ENCODE measurements around the gene GBP1.
A peak's percentile ranks its signal among the peaks of the same experiment; 100 is the strongest.
"Not testable (repeated sequence)": the region's sequence is repeated elsewhere in the genome, so short reads cannot be mapped to it uniquely, and the experiment has no call there.

The GBP1 gene
- long read RNA-seq, donor 1, partial matches to known transcripts = 0 of 2 reads
- long read RNA-seq, donor 1, other reads (novel, unspliced or antisense) = 0 of 2 reads
- long read RNA-seq, donor 2 = 0 reads
- long read RNA-seq, donor 3, partial matches to known transcripts = 0 of 1 reads
- long read RNA-seq, donor 3, other reads (novel, unspliced or antisense) = 0 of 1 reads
- long read RNA-seq, donor 4, partial matches to known transcripts = 0 of 2 reads
- long read RNA-seq, donor 4, other reads (novel, unspliced or antisense) = 0 of 2 reads
- long read RNA-seq, donor 5, partial matches to known transcripts = 0 of 2 reads
- long read RNA-seq, donor 5, other reads (novel, unspliced or antisense) = 0 of 2 reads
- long read RNA-seq, donor 6, partial matches to known transcripts = 0 of 3 reads
- long read RNA-seq, donor 6, other reads (novel, unspliced or antisense) = 0 of 3 reads
- long read RNA-seq, donor 7, partial matches to known transcripts = 0 of 1 reads
- long read RNA-seq, donor 7, other reads (novel, unspliced or antisense) = 0 of 1 reads
- long read RNA-seq, donor 8, partial matches to known transcripts = 0 of 4 reads
- long read RNA-seq, donor 8, other reads (novel, unspliced or antisense) = 0 of 4 reads

GRCh38 chr1:89065079-89065868 is at the start of gene GBP1:
TSS of gene GBP1 (minus strand) at chr1:89065208. CDS start at chr1:89063234, 1,974 bp downstream.
- DNase-seq = peak; percentile 35

GRCh38 chr1:89114662-89115061 is 49.7 kb upstream of the GBP1 start:
- no peak for DNase-seq

- no peak for DNase-seq
These were observed 48.0 kb upstream of the GBP1 start for GRCh38 chr1:89112871-89113613.

- DNase-seq = no peak
These were observed 39.7 kb upstream of the GBP1 start for GRCh38 chr1:89104687-89105086.

- no peak for DNase-seq
These were observed 39.1 kb upstream of the GBP1 start for GRCh38 chr1:89104147-89104546.

GRCh38 chr1:89102021-89102420 is 37.0 kb upstream of the GBP1 start:
- no peak for DNase-seq

GRCh38 chr1:89100412-89100811 is 35.4 kb upstream of the GBP1 start:
- DNase-seq = no peak

GRCh38 chr1:89098857-89099256 is 33.8 kb upstream of the GBP1 start:
- DNase-seq = no peak

GRCh38 chr1:89095737-89096136 is 30.7 kb upstream of the GBP1 start:
- DNase-seq = no peak

GRCh38 chr1:89089962-89090361 is 25.0 kb upstream of the GBP1 start:
- no peak for DNase-seq

GRCh38 chr1:89088572-89088971 is 23.6 kb upstream of the GBP1 start:
- DNase-seq = no peak

- no peak for DNase-seq
These were observed 22.2 kb upstream of the GBP1 start for GRCh38 chr1:89087241-89087640.

GRCh38 chr1:89085781-89086180 is 20.8 kb upstream of the GBP1 start:
- no peak for DNase-seq

GRCh38 chr1:89081005-89081404 is 16.0 kb upstream of the GBP1 start:
- DNase-seq = no peak

- DNase-seq = not testable (repeated sequence)
These were observed 15.1 kb upstream of the GBP1 start for GRCh38 chr1:89080068-89080467.

- DNase-seq = not testable (repeated sequence)
These were observed 7.6 kb upstream of the GBP1 start for GRCh38 chr1:89072466-89073065.

- DNase-seq = no peak
These were observed 5.5 kb upstream of the GBP1 start for GRCh38 chr1:89070509-89070908.

- DNase-seq = no peak
These were observed 4.9 kb upstream of the GBP1 start for GRCh38 chr1:89069951-89070350.

- no peak for DNase-seq
These were observed 3.3 kb upstream of the GBP1 start for GRCh38 chr1:89068291-89068690.

GRCh38 chr1:89064632-89065031 is 376 bp downstream of the GBP1 start:
- DNase-seq = peak; percentile 36

GRCh38 chr1:89063094-89063493 is 1.9 kb downstream of the GBP1 start:
- DNase-seq = no peak

GRCh38 chr1:89060091-89060490 is 4.9 kb downstream of the GBP1 start:
- no peak for DNase-seq
